ENCODE data around the gene CNNM1. TPM values are rescaled to one million over a fixed set of nuclear protein-coding genes. Genes with fewer than 3 reads are reported as not detected.

Gene CNNM1
- total RNA-seq, 1 donor from 2014 or later = 0.56 TPM

- H3K27ac ChIP-seq = no peak overlapping the region
- no peak overlapping the region for H3K4me2 ChIP-seq
- H3K79me2 ChIP-seq (ENCODE audit: low read depth) = peaks cover 19% of the 10 kb centered on the region
- no peaks in the 10 kb centered on the region for H4K20me1 ChIP-seq (ENCODE audit: low read depth)
- no peaks in the 10 kb centered on the region for H3K27me3 ChIP-seq
- H3K36me3 ChIP-seq = no peaks in the 10 kb centered on the region
- no peak overlapping the region for H3K4me3 Mint-ChIP-seq
- no peak overlapping the region for H2AFZ ChIP-seq (replicated peaks)
- no peaks in the 10 kb centered on the region for H3K4me1 ChIP-seq
- DNase-seq (ENCODE audit: low spot score) = no peak
- no peaks in the 10 kb centered on the region for H3K9me3 ChIP-seq (ENCODE audit: low read depth)
- H3K9me3 Mint-ChIP-seq = no peaks in the 10 kb centered on the region
- no peak for TF ChIP-seq EZH2 (IDR thresholded peaks at IDR 0.05)
- TF ChIP-seq EZH2phosphoT487 (IDR thresholded peaks at IDR 0.05) = no peak
- TF ChIP-seq CTCF (IDR thresholded peaks at IDR 0.05) = no peak
- no peak overlapping the region for H3K9ac ChIP-seq
- no peak overlapping the region for H3K27ac Mint-ChIP-seq
- no peaks in the 10 kb centered on the region for H3F3A ChIP-seq (ENCODE audit: low read depth)
- no peaks in the 10 kb centered on the region for H3K4me1 Mint-ChIP-seq
- H3K27me3 Mint-ChIP-seq (ENCODE audit: insufficient read depth, low read depth) = no peaks in the 10 kb centered on the region
- H3K36me3 Mint-ChIP-seq = peaks cover 12% of the 10 kb centered on the region
- no peak overlapping the region for H3K4me3 ChIP-seq
Observed at GRCh38 chr10:99422529-99423096, 93.5 kb downstream of the CNNM1 start.

- Mint-ChIP-seq H3K27ac (no peak overlapping the region), H3K9me3 (no peaks in the 10 kb centered on the region), H3K36me3 (peaks cover 3% of the 10 kb centered on the region), H3K4me1 (peaks cover 4% of the 10 kb centered on the region), H3K27me3 (ENCODE audit: insufficient read depth, low read depth) (no peaks in the 10 kb centered on the region), H3K4me3 (no peak overlapping the region)
- Histone ChIP-seq H3K79me2 (ENCODE audit: low read depth) (peaks cover 40% of the 10 kb centered on the region), H3F3A (ENCODE audit: low read depth) (no peaks in the 10 kb centered on the region), H3K27me3 (no peaks in the 10 kb centered on the region), H3K4me3 (no peak overlapping the region), H3K4me1 (peaks cover under 1% of the 10 kb centered on the region), H3K9me3 (ENCODE audit: low read depth) (no peaks in the 10 kb centered on the region), H3K36me3 (no peaks in the 10 kb centered on the region), H2AFZ (replicated peaks) (no peak overlapping the region), H4K20me1 (ENCODE audit: low read depth) (no peaks in the 10 kb centered on the region), H3K27ac (no peak overlapping the region), H3K9ac (no peak overlapping the region), H3K4me2 (no peak overlapping the region)
- DNase-seq (ENCODE audit: low spot score) = no peak
- TF ChIP-seq EZH2phosphoT487 (IDR thresholded peaks at IDR 0.05) = no peak
- TF ChIP-seq CTCF (IDR thresholded peaks at IDR 0.05) = no peak
- no peak for TF ChIP-seq EZH2 (IDR thresholded peaks at IDR 0.05)
Observed at GRCh38 chr10:99424656-99425055, 95.5 kb downstream of the CNNM1 start.

GRCh38 chr10:99425204-99425603 lies 96.0 kb downstream of the CNNM1 start:
- no peak overlapping the region for H3K27ac ChIP-seq
- Mint-ChIP-seq H3K4me3 (no peak overlapping the region), H3K4me1 (peaks cover 8% of the 10 kb centered on the region), H3K27ac (no peak overlapping the region), H3K36me3 (peaks cover 1% of the 10 kb centered on the region), H3K27me3 (ENCODE audit: insufficient read depth, low read depth) (no peaks in the 10 kb centered on the region), H3K9me3 (no peaks in the 10 kb centered on the region)
- no peaks in the 10 kb centered on the region for H4K20me1 ChIP-seq (ENCODE audit: low read depth)
- no peak overlapping the region for H3K9ac ChIP-seq
- DNase-seq (ENCODE audit: low spot score) = no peak
- no peaks in the 10 kb centered on the region for H3F3A ChIP-seq (ENCODE audit: low read depth)
- no peaks in the 10 kb centered on the region for H3K36me3 ChIP-seq
- H3K9me3 ChIP-seq (ENCODE audit: low read depth) = no peaks in the 10 kb centered on the region
- H3K4me3 ChIP-seq = no peak overlapping the region
- H3K79me2 ChIP-seq (ENCODE audit: low read depth) = peaks cover 45% of the 10 kb centered on the region
- H3K27me3 ChIP-seq = no peaks in the 10 kb centered on the region
- no peak for TF ChIP-seq EZH2phosphoT487 (IDR thresholded peaks at IDR 0.05)
- TF ChIP-seq EZH2 (IDR thresholded peaks at IDR 0.05) = no peak
- no peak overlapping the region for H2AFZ ChIP-seq (replicated peaks)
- H3K4me2 ChIP-seq = no peak overlapping the region
- H3K4me1 ChIP-seq = peaks cover 4% of the 10 kb centered on the region

GRCh38 chr10:99426689-99427088 lies 97.5 kb downstream of the CNNM1 start:
- Histone ChIP-seq H3K9me3 (ENCODE audit: low read depth) (no peaks in the 10 kb centered on the region), H3K4me1 (peaks cover 4% of the 10 kb centered on the region), H3K4me3 (no peak overlapping the region), H2AFZ (replicated peaks) (no peak overlapping the region), H4K20me1 (ENCODE audit: low read depth) (no peaks in the 10 kb centered on the region), H3K9ac (no peak overlapping the region), H3F3A (ENCODE audit: low read depth) (no peaks in the 10 kb centered on the region), H3K27ac (no peak overlapping the region), H3K36me3 (no peaks in the 10 kb centered on the region), H3K27me3 (no peaks in the 10 kb centered on the region), H3K79me2 (ENCODE audit: low read depth) (peaks cover 52% of the 10 kb centered on the region), H3K4me2 (no peak overlapping the region)
- Mint-ChIP-seq H3K27ac (no peak overlapping the region), H3K27me3 (ENCODE audit: insufficient read depth, low read depth) (peaks cover 2% of the 10 kb centered on the region), H3K36me3 (peaks cover 1% of the 10 kb centered on the region), H3K4me1 (peaks cover 11% of the 10 kb centered on the region), H3K9me3 (no peaks in the 10 kb centered on the region), H3K4me3 (no peak overlapping the region)
- no peak for TF ChIP-seq EZH2phosphoT487 (IDR thresholded peaks at IDR 0.05)
- no peak for TF ChIP-seq EZH2 (IDR thresholded peaks at IDR 0.05)
- no peak for TF ChIP-seq CTCF (IDR thresholded peaks at IDR 0.05)
- no peak for DNase-seq (ENCODE audit: low spot score)

Measured in neural progenitor cell (in vitro differentiated cells).